ENCODE data around the gene EEPD1.

Gene EEPD1

GRCh38 chr7:36159618-36160017 is 6.6 kb downstream of the EEPD1 start:
- Histone ChIP-seq H3K27ac (no peak overlapping the region), H3K9me3 (ENCODE audit: low read depth, low read length) (no peaks in the 10 kb centered on the region), H3K9ac (ENCODE audit: insufficient read length) (no peak overlapping the region), H3K36me3 (ENCODE audit: insufficient read depth, low read length) (no peaks in the 10 kb centered on the region), H3K4me3 (no peak overlapping the region)
- TF ChIP-seq POLR2AphosphoS5 (IDR thresholded peaks at IDR 0.05; ENCODE audit: borderline replicate concordance, low read depth, low read length) (no peak), FOXP2 (optimal IDR thresholded peaks at IDR 0.05; ENCODE audit: control extremely low read depth, extremely low read length, insufficient read depth) (no peak), EZH2 (IDR thresholded peaks at IDR 0.05) (no peak)
- DNase-seq (ENCODE audit: low read depth, low spot score) = no peak

GRCh38 chr7:36160313-36160712 is 7.3 kb downstream of the EEPD1 start:
- Histone ChIP-seq H3K9me3 (ENCODE audit: low read depth, low read length) (no peaks in the 10 kb centered on the region), H3K27ac (no peak overlapping the region), H3K36me3 (ENCODE audit: insufficient read depth, low read length) (no peaks in the 10 kb centered on the region), H3K9ac (ENCODE audit: insufficient read length) (no peak overlapping the region), H3K4me3 (no peak overlapping the region)
- DNase-seq (ENCODE audit: low read depth, low spot score) = no peak
- TF ChIP-seq POLR2AphosphoS5 (IDR thresholded peaks at IDR 0.05; ENCODE audit: borderline replicate concordance, low read depth, low read length) = no peak
- no peak for TF ChIP-seq FOXP2 (optimal IDR thresholded peaks at IDR 0.05; ENCODE audit: control extremely low read depth, extremely low read length, insufficient read depth)
- no peak for TF ChIP-seq EZH2 (IDR thresholded peaks at IDR 0.05)

- DNase-seq (ENCODE audit: low read depth, low spot score) = no peak
- Histone ChIP-seq H3K4me3 (no peak overlapping the region), H3K9me3 (ENCODE audit: low read depth, low read length) (no peaks in the 10 kb centered on the region), H3K36me3 (ENCODE audit: insufficient read depth, low read length) (no peaks in the 10 kb centered on the region), H3K9ac (ENCODE audit: insufficient read length) (no peak overlapping the region), H3K27ac (no peak overlapping the region)
- TF ChIP-seq EZH2 (IDR thresholded peaks at IDR 0.05) = no peak
- TF ChIP-seq FOXP2 (optimal IDR thresholded peaks at IDR 0.05; ENCODE audit: control extremely low read depth, extremely low read length, insufficient read depth) = no peak
- TF ChIP-seq POLR2AphosphoS5 (IDR thresholded peaks at IDR 0.05; ENCODE audit: borderline replicate concordance, low read depth, low read length) = no peak
Measured at GRCh38 chr7:36161996-36162395, 8.9 kb downstream of the EEPD1 start.

GRCh38 chr7:36165059-36165458 is 12.0 kb downstream of the EEPD1 start:
- Histone ChIP-seq H3K9me3 (ENCODE audit: low read depth, low read length) (no peaks in the 10 kb centered on the region), H3K27ac (no peak overlapping the region), H3K4me3 (no peak overlapping the region), H3K36me3 (ENCODE audit: insufficient read depth, low read length) (no peaks in the 10 kb centered on the region), H3K9ac (ENCODE audit: insufficient read length) (no peak overlapping the region)
- DNase-seq (ENCODE audit: low read depth, low spot score) = no peak
- TF ChIP-seq EZH2 (IDR thresholded peaks at IDR 0.05) (no peak), FOXP2 (optimal IDR thresholded peaks at IDR 0.05; ENCODE audit: control extremely low read depth, extremely low read length, insufficient read depth) (no peak), POLR2AphosphoS5 (IDR thresholded peaks at IDR 0.05; ENCODE audit: borderline replicate concordance, low read depth, low read length) (no peak)

- H3K27ac ChIP-seq = no peak overlapping the region
- no peak for TF ChIP-seq FOXP2 (optimal IDR thresholded peaks at IDR 0.05; ENCODE audit: control extremely low read depth, extremely low read length, insufficient read depth)
- no peak for TF ChIP-seq EZH2 (IDR thresholded peaks at IDR 0.05)
- TF ChIP-seq POLR2AphosphoS5 (IDR thresholded peaks at IDR 0.05; ENCODE audit: borderline replicate concordance, low read depth, low read length) = no peak
- no peak overlapping the region for H3K4me3 ChIP-seq
- H3K36me3 ChIP-seq (ENCODE audit: insufficient read depth, low read length) = no peaks in the 10 kb centered on the region
- no peak for DNase-seq (ENCODE audit: low read depth, low spot score)
- no peaks in the 10 kb centered on the region for H3K9me3 ChIP-seq (ENCODE audit: low read depth, low read length)
- no peak overlapping the region for H3K9ac ChIP-seq (ENCODE audit: insufficient read length)
Measured at GRCh38 chr7:36165802-36166201, 12.7 kb downstream of the EEPD1 start.

GRCh38 chr7:36167403-36168050 is 14.5 kb downstream of the EEPD1 start:
- H3K9me3 ChIP-seq (ENCODE audit: low read depth, low read length) = no peaks in the 10 kb centered on the region
- H3K36me3 ChIP-seq (ENCODE audit: insufficient read depth, low read length) = no peaks in the 10 kb centered on the region
- H3K4me3 ChIP-seq = no peak overlapping the region
- no peak overlapping the region for H3K27ac ChIP-seq
- TF ChIP-seq FOXP2 (optimal IDR thresholded peaks at IDR 0.05; ENCODE audit: control extremely low read depth, extremely low read length, insufficient read depth) = no peak
- TF ChIP-seq EZH2 (IDR thresholded peaks at IDR 0.05) = no peak
- no peak for TF ChIP-seq POLR2AphosphoS5 (IDR thresholded peaks at IDR 0.05; ENCODE audit: borderline replicate concordance, low read depth, low read length)
- DNase-seq (ENCODE audit: low read depth, low spot score) = no peak
- no peak overlapping the region for H3K9ac ChIP-seq (ENCODE audit: insufficient read length)

- no peak overlapping the region for H3K4me3 ChIP-seq
- no peak for DNase-seq (ENCODE audit: low read depth, low spot score)
- no peak for TF ChIP-seq FOXP2 (optimal IDR thresholded peaks at IDR 0.05; ENCODE audit: control extremely low read depth, extremely low read length, insufficient read depth)
- no peaks in the 10 kb centered on the region for H3K9me3 ChIP-seq (ENCODE audit: low read depth, low read length)
- no peak overlapping the region for H3K27ac ChIP-seq
- no peaks in the 10 kb centered on the region for H3K36me3 ChIP-seq (ENCODE audit: insufficient read depth, low read length)
- H3K9ac ChIP-seq (ENCODE audit: insufficient read length) = no peak overlapping the region
Measured at GRCh38 chr7:36171503-36171902, 18.4 kb downstream of the EEPD1 start.

- TF ChIP-seq POLR2AphosphoS5 (IDR thresholded peaks at IDR 0.05; ENCODE audit: borderline replicate concordance, low read depth, low read length) (no peak), EZH2 (IDR thresholded peaks at IDR 0.05) (no peak), FOXP2 (optimal IDR thresholded peaks at IDR 0.05; ENCODE audit: control extremely low read depth, extremely low read length, insufficient read depth) (no peak)
- no peak overlapping the region for H3K9ac ChIP-seq (ENCODE audit: insufficient read length)
- H3K36me3 ChIP-seq (ENCODE audit: insufficient read depth, low read length) = no peaks in the 10 kb centered on the region
- H3K27ac ChIP-seq = no peak overlapping the region
- no peak for DNase-seq (ENCODE audit: low read depth, low spot score)
- H3K4me3 ChIP-seq = no peak overlapping the region
- H3K9me3 ChIP-seq (ENCODE audit: low read depth, low read length) = no peaks in the 10 kb centered on the region
Measured at GRCh38 chr7:36175886-36176285, 22.8 kb downstream of the EEPD1 start.

GRCh38 chr7:36176697-36177096 is 23.6 kb downstream of the EEPD1 start:
- no peak for DNase-seq (ENCODE audit: low read depth, low spot score)
- Histone ChIP-seq H3K36me3 (ENCODE audit: insufficient read depth, low read length) (no peaks in the 10 kb centered on the region), H3K4me3 (no peak overlapping the region), H3K9me3 (ENCODE audit: low read depth, low read length) (no peaks in the 10 kb centered on the region), H3K27ac (no peak overlapping the region), H3K9ac (ENCODE audit: insufficient read length) (no peak overlapping the region)
- no peak for TF ChIP-seq FOXP2 (optimal IDR thresholded peaks at IDR 0.05; ENCODE audit: control extremely low read depth, extremely low read length, insufficient read depth)
- no peak for TF ChIP-seq EZH2 (IDR thresholded peaks at IDR 0.05)
- TF ChIP-seq POLR2AphosphoS5 (IDR thresholded peaks at IDR 0.05; ENCODE audit: borderline replicate concordance, low read depth, low read length) = no peak

All from SK-N-MC (cell line).